ENCODE data around the gene KLHDC8A.

Gene KLHDC8A

DNA sequence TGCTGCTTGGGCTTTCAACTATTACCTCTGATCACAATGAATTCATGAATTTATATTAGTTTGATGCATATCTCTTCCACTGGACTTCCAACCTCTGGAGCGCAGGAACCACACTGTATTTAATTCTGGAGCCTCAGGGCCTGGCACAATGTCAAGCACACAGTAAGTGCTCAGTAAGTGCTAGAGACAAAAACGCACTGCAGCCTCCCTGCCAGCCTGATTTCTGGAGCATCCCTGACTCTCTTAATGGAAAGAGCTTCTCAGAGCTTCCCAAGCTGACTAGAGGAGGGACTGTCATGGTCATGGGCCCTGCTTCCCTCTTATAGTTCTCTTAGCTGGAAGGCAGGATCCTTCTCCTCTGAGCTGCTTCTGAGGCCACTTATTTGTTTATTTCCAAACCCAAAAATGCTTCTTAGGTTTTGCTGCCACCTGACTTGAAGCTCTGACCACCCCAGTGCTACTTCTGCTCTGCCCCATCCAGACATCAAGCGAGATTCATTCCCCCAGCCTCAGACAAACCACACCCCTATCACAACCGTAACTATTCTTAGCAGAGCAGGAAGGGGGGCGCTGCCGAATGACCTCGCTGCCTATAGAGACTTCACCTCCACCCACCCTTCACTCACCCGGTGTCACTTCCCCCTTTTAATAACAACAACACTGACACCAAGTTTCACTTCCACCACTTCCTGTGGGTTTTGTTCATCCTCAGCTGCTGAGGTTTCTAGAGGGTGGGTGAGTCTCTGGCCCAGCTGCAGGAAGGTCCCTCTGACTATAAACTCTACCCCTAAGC is 68.8 kb downstream of the KLHDC8A start:
- no peaks in the 10 kb centered on the region for H3K36me3 ChIP-seq (ENCODE audit: control insufficient read depth, insufficient read depth, low read length)
- H3K27me3 ChIP-seq (ENCODE audit: control insufficient read depth, insufficient read depth, low read length), result no peaks in the 10 kb centered on the region
- H3K4me3 ChIP-seq (ENCODE audit: low read depth, low read length), result no peak overlapping the region
- peak overlapping the region; percentile 28 for H3K27ac ChIP-seq (ENCODE audit: low read depth, low read length)
- peaks cover 34% of the 10 kb centered on the region for H3K4me1 ChIP-seq (ENCODE audit: control insufficient read depth, insufficient read depth, low read length)
- no peak overlapping the region for H3K9ac ChIP-seq (ENCODE audit: low read depth, low read length)
- H3K9me3 ChIP-seq (ENCODE audit: control insufficient read depth, insufficient read depth, low read length), result no peaks in the 10 kb centered on the region

DNA sequence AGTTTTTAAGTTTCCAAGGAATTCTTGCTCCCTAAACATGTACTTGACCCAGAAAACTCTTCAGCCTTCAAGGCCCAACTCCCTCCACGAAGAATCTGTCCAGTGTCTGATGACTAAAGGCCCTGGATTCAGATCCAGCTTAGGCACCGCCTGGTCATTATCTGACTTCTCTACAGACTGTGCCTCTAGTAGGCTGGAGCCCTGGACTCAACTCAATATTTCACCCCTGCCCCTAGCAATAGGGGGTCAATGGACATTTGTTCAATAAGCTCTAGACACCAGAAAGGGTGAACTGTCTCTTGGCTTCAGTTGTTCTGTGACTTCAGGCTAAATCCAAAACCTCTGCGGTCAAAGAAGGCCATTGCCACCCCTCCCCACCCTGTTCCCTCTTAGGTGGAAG is 69.6 kb downstream of the KLHDC8A start:
- Histone ChIP-seq H3K9me3 (ENCODE audit: control insufficient read depth, insufficient read depth, low read length) (no peaks in the 10 kb centered on the region), H3K9ac (ENCODE audit: low read depth, low read length) (no peak overlapping the region), H3K27ac (ENCODE audit: low read depth, low read length) (no peak overlapping the region), H3K4me3 (ENCODE audit: low read depth, low read length) (no peak overlapping the region), H3K36me3 (ENCODE audit: control insufficient read depth, insufficient read depth, low read length) (no peaks in the 10 kb centered on the region), H3K4me1 (ENCODE audit: control insufficient read depth, insufficient read depth, low read length) (peaks cover 34% of the 10 kb centered on the region), H3K27me3 (ENCODE audit: control insufficient read depth, insufficient read depth, low read length) (no peaks in the 10 kb centered on the region)

DNA sequence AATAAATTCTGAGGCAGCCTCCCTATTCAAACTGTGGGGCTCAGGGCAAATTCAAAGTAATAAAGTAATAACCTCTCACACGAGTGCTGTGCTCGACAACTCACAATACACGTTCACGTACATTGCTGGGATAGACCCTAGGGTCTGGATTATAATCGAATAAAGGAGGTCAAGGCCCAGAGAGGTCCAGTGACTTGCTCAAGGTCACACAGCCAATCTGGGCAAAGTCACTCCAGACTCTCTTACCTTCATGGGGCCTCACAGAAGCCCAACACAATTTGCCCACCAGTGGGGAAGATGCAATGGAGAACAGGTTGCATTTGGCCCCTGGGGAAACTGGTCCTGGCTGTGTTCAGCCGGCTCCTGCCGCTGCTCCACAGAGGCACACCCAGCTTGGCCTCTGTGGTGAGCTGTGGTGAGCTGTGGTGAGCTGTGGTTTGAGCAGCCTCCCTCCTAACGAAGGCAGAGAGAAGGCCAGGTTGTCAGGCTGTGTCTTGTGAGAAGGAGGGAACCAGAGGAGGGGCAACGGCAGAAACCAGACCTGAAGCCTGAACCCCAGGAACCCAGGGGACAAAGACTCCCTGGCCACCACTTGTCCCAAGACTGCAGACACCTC is 70.3 kb downstream of the KLHDC8A start:
- Histone ChIP-seq H3K4me1 (ENCODE audit: control insufficient read depth, insufficient read depth, low read length) (peaks cover 34% of the 10 kb centered on the region), H3K9ac (ENCODE audit: low read depth, low read length) (no peak overlapping the region), H3K9me3 (ENCODE audit: control insufficient read depth, insufficient read depth, low read length) (no peaks in the 10 kb centered on the region), H3K27ac (ENCODE audit: low read depth, low read length) (peak overlapping the region; percentile 54), H3K36me3 (ENCODE audit: control insufficient read depth, insufficient read depth, low read length) (no peaks in the 10 kb centered on the region), H3K27me3 (ENCODE audit: control insufficient read depth, insufficient read depth, low read length) (no peaks in the 10 kb centered on the region), H3K4me3 (ENCODE audit: low read depth, low read length) (no peak overlapping the region)
